Panc1 (cell line): ENCODE data around the gene APEH.

Experiments
- CTCF ChIP-seq: fragments of 450-650 bp; IDR thresholded peaks from 2 replicates; pipeline ENCODE4 v1.5.1; 2017; ENCODE audit warnings: mild to moderate bottlenecking
- POLR2AphosphoS5 ChIP-seq: IDR thresholded peaks from 2 replicates; pipeline ENCODE4 v1.6.1; 2012; ENCODE audit warnings: mild to moderate bottlenecking, low read depth, low read length, moderate library complexity
- REST ChIP-seq, 2 experiments: IDR thresholded peaks; 2 replicates each; pipeline ENCODE4 v1.6.1; 2011 to 2012; ENCODE audit warnings: low read depth in 2 of 2, control low read depth in 1 of 2, low read length in 1 of 2, mild to moderate bottlenecking in 1 of 2, moderate library complexity in 1 of 2; ENCODE audit not compliant: insufficient read depth in 1 of 2
- SIN3A ChIP-seq: IDR thresholded peaks from 2 replicates; pipeline ENCODE4 v1.6.1; 2012; ENCODE audit warnings: low read depth, mild to moderate bottlenecking, low read length, moderate library complexity, borderline replicate concordance; ENCODE audit not compliant: insufficient read depth
- TCF7L2 ChIP-seq: IDR thresholded peaks from 2 replicates; pipeline ENCODE4 v1.6.1; 2011; ENCODE audit warnings: mild to moderate bottlenecking, low read depth, low read length, inconsistent platforms

- TF ChIP-seq CTCF (no peak), REST (IDR thresholded peaks at IDR 0.05; ENCODE audit: insufficient read depth in 1 of 2, low read depth in 2 of 2, low read length in 1 of 2) (no peak), TCF7L2 (no peak), POLR2AphosphoS5 (no peak), SIN3A (no peak)
These were observed 35.7 kb upstream of the APEH start for GRCh38 chr3:49638445-49638844.
